SJSA1 (cell line): ENCODE results near the gene SMAD2. TPM values are rescaled to one million over a fixed set of nuclear protein-coding genes. Genes with fewer than 3 reads are reported as not detected.

Source experiments
- DNase-seq, 2 experiments: peaks; one replicate each; pipeline ENCODE4 v3.0.0-alpha.2; 2015 to 2020; ENCODE audit warnings: low spot score in 2 of 2, low read depth in 1 of 2
- H3K27ac ChIP-seq: fragments of 250-450 bp; sonication (Bioruptor Pico); 2 replicates; pipeline ENCODE4 v1.5.1; 2020; ENCODE audit warnings: mild to moderate bottlenecking, moderate library complexity
- H3K27me3 ChIP-seq: fragments of 250-450 bp; sonication (Bioruptor Pico); replicated peaks from 2 replicates; pipeline ENCODE4 v1.5.1; 2020; ENCODE audit warnings: mild to moderate bottlenecking, moderate library complexity
- H3K36me3 ChIP-seq: fragments of 250-450 bp; sonication (Bioruptor Pico); 2 replicates; pipeline ENCODE4 v1.5.1; 2020; ENCODE audit warnings: mild to moderate bottlenecking
- H3K4me1 ChIP-seq: fragments of 250-450 bp; sonication (Bioruptor Pico); replicated peaks from 2 replicates; pipeline ENCODE4 v1.6.1; 2021; ENCODE audit warnings: mild to moderate bottlenecking
- H3K4me3 ChIP-seq: fragments of 250-450 bp; sonication (Bioruptor Pico); 2 replicates; pipeline ENCODE4 v1.5.1; 2020; ENCODE audit warnings: mild to moderate bottlenecking
- H3K9me3 ChIP-seq: fragments of 250-450 bp; sonication (Bioruptor Pico); replicated peaks from 2 replicates; pipeline ENCODE4 v1.5.1; 2020; ENCODE audit warnings: mild to moderate bottlenecking
- total RNA-seq: library from RNA; depleted of rRNA; stranded (reverse); fragments of >200 nt; shearing (Covaris generic); gene quantifications from 2 replicates; pipeline ENCODE4 v1.2.3, GENCODE V29; 2014

SMAD2 gene
- total RNA-seq, 1 experiment from 2014 or later: 127 TPM

DNA sequence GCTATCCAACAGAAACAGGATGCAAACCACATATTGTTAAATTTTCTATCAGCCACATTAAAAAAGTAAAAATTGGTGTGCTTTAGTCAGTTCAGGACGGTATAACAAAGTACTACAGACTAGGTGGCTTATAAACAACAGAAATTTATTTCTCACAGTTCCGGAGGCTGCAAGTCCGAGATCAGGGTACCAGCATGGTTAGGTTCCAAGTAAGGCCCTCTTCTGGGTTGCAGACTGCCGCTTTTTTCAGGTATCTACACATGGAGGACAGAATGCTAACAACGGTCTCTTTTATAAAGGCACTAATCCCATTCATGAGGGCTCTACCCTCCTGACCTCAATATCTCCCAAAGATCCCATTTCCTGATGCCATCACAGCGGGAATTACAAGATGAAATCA is 10.5 kb downstream of the SMAD2 start:
- no peak for DNase-seq
- H3K27ac ChIP-seq: no peak overlapping the region
- H3K36me3 ChIP-seq: no peaks in the 10 kb centered on the region
- H3K27me3 ChIP-seq: no peaks in the 10 kb centered on the region
- H3K4me3 ChIP-seq: no peak overlapping the region
- H3K9me3 ChIP-seq: no peaks in the 10 kb centered on the region
- peaks cover 10% of the 10 kb centered on the region for H3K4me1 ChIP-seq

DNA sequence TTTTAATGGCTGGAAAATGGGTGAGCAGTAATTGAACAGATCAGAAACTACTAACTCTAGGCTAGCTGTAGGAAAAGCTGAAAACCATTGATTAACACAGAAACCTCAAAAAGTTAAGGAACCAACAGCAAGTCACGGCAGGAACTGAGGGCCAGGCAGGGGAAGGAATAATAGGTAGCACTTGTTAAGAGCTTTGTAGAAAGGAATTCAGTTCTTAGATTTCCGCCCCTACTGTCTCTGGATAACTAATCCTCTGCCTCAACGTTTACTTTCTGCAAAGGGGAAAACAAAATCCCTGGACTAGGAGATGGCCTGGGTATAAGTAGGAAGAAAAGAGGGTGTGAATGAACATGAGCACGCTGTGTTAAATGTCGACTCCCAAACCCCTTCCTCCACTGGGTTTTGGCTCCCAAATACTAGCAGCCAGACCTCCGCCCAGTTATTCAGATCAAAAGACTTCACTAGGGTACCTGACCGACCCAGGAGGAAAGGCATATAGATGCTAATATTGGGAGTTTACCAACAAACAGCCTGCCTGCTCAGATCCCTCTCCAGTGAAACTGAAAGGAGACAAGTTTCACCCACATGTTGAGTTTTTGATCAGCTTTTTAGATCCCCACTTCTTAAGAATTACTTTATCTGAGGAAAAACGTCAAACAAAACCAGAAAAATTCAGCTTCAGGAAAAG is 12.4 kb downstream of the SMAD2 start:
- H3K9me3 ChIP-seq: no peaks in the 10 kb centered on the region
- no peak overlapping the region for H3K4me3 ChIP-seq
- no peaks in the 10 kb centered on the region for H3K36me3 ChIP-seq
- no peak for DNase-seq
- H3K27me3 ChIP-seq: no peaks in the 10 kb centered on the region
- H3K4me1 ChIP-seq: peaks cover 10% of the 10 kb centered on the region
- H3K27ac ChIP-seq: no peak overlapping the region

DNA sequence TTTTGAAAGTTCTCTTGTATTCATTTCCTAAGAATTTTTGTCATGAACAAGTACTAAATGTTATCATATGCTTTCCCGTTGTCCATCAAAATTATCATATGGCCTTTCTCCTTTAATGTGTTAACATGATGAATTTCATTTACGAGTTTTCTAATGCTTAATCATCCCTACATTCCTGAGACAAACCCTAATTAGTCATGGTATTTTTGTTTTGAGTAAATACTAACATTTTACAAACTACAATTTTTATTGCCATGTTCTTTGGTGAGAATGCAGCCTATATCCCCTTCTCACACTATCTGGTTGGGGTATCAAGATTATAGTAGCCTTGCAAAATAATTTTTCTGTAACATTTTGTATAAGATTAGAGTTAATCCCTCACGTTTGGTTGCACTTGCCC is 14.5 kb downstream of the SMAD2 start:
- Histone ChIP-seq H3K4me1 (peaks cover 10% of the 10 kb centered on the region), H3K9me3 (no peaks in the 10 kb centered on the region), H3K27ac (no peak overlapping the region), H3K27me3 (no peaks in the 10 kb centered on the region), H3K4me3 (no peak overlapping the region), H3K36me3 (0 out of 2 replicates have a peak, but pooled peaks cover under 1% of the 10 kb centered on the region)
- DNase-seq: no peak

DNA sequence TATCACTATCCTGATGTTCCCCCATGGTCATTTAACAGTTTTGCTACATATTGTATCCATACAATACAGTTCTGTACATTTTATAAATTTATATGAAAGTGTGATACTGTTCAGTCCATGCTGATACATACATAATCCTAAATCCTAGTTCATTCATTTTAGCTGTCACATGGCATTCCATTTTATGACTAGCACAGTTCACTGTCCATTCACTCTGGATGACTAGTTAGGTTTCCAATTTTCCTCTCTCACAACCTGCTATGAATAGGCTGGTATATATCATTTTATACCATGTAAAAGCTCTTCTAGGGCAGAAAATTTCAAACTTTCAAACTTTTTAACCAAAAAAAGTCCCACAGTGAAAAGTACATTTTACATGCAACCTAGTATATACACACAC is 15.2 kb downstream of the SMAD2 start:
- Histone ChIP-seq H3K36me3 (peaks cover 7% of the 10 kb centered on the region), H3K9me3 (no peaks in the 10 kb centered on the region), H3K27me3 (no peaks in the 10 kb centered on the region), H3K27ac (no peak overlapping the region), H3K4me3 (no peak overlapping the region), H3K4me1 (peaks cover 10% of the 10 kb centered on the region)
- no peak for DNase-seq

DNA sequence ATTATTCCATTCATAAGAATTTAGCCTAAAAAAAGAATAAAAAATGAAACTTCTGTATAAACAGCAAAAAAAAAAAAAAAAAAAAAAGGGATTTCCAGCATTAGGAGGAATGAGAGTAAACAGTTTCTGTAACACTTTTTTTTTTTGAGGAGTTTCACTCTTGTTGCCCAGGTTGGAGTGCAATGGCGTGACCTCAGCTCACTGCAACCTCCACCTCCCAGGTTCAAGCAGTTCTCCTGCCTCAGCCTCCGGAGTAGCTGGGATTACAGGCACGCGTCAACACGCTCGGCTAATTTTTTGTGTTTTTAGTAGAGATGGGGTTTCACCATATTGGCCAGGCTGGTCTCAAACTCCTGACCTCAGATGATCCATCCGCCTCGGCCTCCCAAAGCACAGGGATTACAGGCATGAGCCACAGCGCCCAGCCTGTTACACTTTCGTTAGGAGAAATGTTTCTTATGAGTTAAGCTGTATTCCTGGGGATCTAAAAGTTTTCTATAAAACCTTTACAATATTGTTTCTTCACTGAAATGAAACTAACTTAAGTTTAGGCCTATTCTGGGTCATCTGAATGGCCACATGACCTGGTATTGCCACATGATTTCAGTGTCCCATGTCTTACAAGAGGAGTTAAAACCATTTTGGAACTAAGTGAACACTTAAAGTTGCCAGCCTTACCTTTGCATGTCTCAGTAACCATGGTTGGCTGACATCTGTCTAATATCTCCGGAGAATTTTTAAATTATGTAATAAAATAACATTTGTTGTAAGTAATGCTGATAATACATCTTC is 17.5 kb downstream of the SMAD2 start:
- no peak for DNase-seq
- H3K27ac ChIP-seq: no peak overlapping the region
- peaks cover 14% of the 10 kb centered on the region for H3K36me3 ChIP-seq
- no peak overlapping the region for H3K4me3 ChIP-seq
- no peaks in the 10 kb centered on the region for H3K27me3 ChIP-seq
- H3K4me1 ChIP-seq: peaks cover 10% of the 10 kb centered on the region
- H3K9me3 ChIP-seq: no peaks in the 10 kb centered on the region

DNA sequence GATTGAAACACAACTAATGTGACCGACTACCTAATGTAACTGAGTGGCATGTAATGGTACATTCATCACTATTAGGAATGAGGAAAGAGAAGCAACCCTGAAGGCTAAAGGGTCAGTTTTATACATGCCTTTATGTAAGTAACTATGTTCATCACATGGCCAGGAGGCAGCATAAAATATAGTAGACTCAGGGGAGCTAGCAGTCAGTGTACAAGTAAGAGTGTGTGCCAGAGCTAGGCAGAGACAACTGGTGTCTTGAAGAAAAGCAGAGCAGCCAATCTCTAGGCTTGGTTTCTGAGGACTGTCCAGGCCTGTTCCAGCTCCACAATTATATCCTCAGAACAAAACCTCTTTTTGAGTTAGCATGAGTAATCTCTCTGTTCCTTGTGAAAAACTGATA is 18.1 kb downstream of the SMAD2 start:
- no peaks in the 10 kb centered on the region for H3K27me3 ChIP-seq
- H3K36me3 ChIP-seq: peaks cover 19% of the 10 kb centered on the region
- no peak overlapping the region for H3K27ac ChIP-seq
- DNase-seq: no peak
- no peaks in the 10 kb centered on the region for H3K9me3 ChIP-seq
- H3K4me3 ChIP-seq: no peak overlapping the region
- peaks cover 10% of the 10 kb centered on the region for H3K4me1 ChIP-seq

DNA sequence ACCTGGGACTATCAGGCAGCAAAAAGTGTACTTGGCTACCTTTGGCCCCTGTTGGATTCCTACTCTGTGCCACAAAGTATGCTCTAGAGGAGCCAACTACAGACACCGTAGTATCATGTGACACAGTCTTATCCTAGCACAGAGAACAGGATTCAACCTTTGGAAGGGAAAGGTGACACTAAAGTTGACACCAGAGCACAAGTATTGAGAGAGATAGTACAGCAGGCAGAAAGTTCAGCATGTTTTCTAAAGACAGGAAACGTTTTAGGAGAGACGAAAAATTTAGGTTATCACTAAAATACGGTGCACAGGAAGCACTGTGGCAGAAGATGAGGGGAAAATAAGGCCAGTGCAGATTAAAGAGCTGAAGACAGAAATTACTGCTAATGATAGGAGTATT is 18.6 kb downstream of the SMAD2 start:
- Histone ChIP-seq H3K4me3 (no peak overlapping the region), H3K27ac (no peak overlapping the region), H3K36me3 (peaks cover 23% of the 10 kb centered on the region), H3K4me1 (peaks cover 10% of the 10 kb centered on the region), H3K9me3 (no peaks in the 10 kb centered on the region), H3K27me3 (no peaks in the 10 kb centered on the region)
- no peak for DNase-seq

DNA sequence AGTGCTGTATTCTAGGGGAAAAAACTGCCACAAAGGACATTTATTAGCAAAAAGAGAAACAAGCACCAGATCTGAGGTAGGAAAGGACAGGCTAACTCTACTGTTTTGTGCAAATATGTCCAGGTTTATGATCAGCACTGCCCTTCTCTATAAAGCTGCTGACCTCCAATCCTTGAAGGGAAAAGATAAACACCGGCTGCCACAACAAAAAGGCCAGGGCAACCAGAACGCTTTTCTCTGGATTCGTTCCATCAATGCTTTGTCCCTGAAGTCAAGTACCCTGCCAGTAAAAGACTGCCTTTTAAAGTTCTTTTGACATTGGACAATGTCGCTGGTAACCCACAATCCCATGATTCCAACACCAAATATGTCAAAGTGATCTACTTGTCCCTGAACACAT is 21.0 kb downstream of the SMAD2 start:
- no peak for DNase-seq
- H3K4me3 ChIP-seq: no peak overlapping the region
- no peaks in the 10 kb centered on the region; the same call in 1 of the 2 replicates for H3K4me1 ChIP-seq
- H3K36me3 ChIP-seq: peaks cover 31% of the 10 kb centered on the region
- no peak overlapping the region for H3K27ac ChIP-seq
- no peaks in the 10 kb centered on the region for H3K27me3 ChIP-seq
- H3K9me3 ChIP-seq: no peaks in the 10 kb centered on the region

DNA sequence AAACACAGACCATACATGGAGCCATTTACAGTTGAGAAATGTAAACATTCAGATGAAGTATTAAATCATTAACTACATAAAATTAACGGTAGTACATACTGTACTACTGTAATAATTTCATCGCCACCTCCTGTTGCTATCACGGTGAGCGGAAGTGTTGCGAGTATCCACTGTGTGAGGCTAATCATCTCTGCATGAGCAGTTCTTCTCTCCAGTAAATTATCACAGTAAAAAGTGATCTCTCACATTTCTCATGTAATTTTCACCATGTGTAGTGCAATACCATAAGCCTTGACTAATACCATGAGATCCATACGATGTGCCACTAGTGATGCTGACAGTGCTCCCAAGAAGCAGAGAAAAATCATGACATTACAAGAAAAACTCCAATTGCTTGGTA is 21.9 kb downstream of the SMAD2 start:
- Histone ChIP-seq H3K4me3 (no peak overlapping the region), H3K36me3 (peaks cover 31% of the 10 kb centered on the region), H3K27me3 (no peaks in the 10 kb centered on the region), H3K27ac (no peak overlapping the region), H3K9me3 (no peaks in the 10 kb centered on the region), H3K4me1 (no peaks in the 10 kb centered on the region; the same call in 1 of the 2 replicates)
- DNase-seq: no peak

DNA sequence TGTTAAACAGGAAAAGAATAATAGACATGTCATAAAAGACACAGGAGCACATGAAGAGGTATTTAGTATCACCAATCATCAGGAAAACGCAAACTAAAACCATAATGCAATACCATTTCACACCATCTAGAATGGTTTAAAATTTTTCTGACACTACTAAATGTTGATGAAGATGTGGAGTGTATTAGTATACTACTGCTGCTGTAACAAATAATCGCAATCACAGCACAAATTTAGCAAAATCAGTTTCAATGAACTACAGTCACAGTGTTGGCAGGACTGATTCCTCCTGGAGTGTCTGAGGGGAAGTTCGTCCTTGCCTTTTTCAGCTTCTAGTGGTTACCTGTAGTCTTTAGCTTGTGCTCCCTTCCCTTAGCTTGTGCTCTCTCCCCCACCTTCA is 24.1 kb downstream of the SMAD2 start:
- Histone ChIP-seq H3K4me1 (no peaks in the 10 kb centered on the region; the same call in 1 of the 2 replicates), H3K9me3 (no peaks in the 10 kb centered on the region), H3K27ac (no peak overlapping the region), H3K36me3 (peaks cover 31% of the 10 kb centered on the region), H3K27me3 (no peaks in the 10 kb centered on the region), H3K4me3 (no peak overlapping the region)
- DNase-seq: no peak

DNA sequence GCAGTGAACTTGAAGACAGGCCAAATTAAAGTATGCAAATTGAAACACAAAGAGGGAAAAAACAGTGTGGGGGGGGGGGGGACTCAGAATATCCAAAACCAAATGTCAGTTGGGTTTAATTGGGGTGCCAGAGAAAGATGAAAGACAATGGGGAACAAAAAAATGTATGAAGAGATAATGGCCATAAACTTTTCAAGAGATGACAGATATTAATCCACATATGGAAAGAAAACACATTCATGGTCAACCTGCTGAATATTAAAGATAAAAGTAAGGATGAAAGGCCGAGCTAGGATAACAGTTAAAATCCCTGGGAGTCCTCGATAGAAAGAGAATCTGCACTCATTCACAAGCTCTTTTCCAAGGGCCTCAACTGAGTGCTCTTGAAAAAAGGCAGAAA is 26.6 kb downstream of the SMAD2 start:
- H3K27ac ChIP-seq: no peak overlapping the region
- H3K27me3 ChIP-seq: no peaks in the 10 kb centered on the region
- H3K4me3 ChIP-seq: no peak overlapping the region
- no peaks in the 10 kb centered on the region for H3K9me3 ChIP-seq
- no peaks in the 10 kb centered on the region for H3K4me1 ChIP-seq
- peaks cover 17% of the 10 kb centered on the region for H3K36me3 ChIP-seq
- no peak for DNase-seq

DNA sequence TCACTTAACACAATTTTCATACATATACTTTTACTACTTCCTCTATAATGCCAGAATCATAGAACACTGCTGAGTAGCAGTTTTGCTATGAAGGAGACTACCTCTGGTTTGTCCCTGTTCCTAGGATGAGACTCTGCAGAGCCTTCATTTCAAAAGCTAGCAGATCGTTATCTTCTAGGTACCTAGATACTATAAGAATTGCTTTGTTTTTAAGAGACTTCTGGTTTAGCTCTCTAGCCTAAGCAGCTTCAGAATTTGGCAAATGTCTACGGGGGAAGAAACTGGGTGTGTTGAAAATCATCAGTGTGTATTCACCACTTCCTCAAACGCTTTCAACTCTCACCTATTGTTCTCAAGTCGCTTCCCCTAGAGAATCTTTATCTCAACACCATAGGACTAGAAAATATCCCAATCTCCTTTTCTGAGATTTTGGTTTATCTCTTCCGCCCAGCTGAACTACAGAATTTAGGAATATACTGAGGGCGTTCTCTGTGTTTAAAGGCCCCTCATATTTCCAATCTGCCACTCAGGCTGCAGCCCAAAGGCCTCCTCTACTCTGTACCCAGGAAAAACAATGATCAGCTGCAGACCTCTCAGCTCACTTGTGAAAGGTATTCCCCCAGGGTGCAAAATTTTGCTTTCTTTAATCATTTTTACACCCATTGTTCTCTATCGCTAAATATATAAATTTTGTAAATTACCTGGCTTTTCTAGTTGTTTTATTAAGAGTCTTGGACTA is 28.7 kb downstream of the SMAD2 start:
- Histone ChIP-seq H3K4me1 (no peaks in the 10 kb centered on the region), H3K36me3 (peaks cover 7% of the 10 kb centered on the region), H3K27me3 (no peaks in the 10 kb centered on the region), H3K27ac (no peak overlapping the region), H3K4me3 (no peak overlapping the region), H3K9me3 (no peaks in the 10 kb centered on the region)
- DNase-seq: no peak

DNA sequence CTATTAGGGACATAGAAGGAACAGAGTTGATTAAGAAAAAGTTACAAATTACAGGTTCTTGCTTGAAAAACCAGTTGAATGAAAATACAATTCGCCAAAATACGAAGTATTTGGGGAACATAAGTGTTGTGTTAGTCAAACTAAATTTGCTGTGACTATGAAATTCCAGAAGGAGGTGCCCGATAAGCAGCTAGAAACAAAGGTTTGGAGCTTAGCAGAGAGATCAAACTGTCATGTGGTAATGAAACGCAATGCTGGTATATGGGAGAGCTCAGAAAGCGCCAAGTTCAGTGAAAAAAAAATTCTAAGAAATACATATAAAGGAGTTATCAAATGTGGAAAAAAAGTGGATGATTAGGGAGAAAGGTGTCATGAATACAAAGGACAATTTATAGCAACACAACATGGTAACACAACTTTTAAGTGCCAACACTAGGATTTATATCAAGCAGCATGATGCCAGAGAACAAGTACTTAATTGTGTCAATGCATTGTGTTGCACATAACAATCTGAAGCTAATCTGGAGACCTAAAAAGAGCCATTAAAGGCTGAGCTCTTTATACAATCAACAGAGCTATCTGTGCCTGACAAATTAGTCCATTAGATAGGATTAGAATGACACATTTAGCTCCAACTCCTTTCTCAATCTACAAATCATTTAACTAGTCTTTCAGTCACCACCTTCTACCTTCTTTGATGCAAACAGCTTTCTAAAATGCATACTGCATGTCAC is 31.2 kb downstream of the SMAD2 start:
- Histone ChIP-seq H3K36me3 (peaks cover 12% of the 10 kb centered on the region; the same call in 1 of the 2 replicates), H3K4me1 (no peaks in the 10 kb centered on the region), H3K9me3 (no peaks in the 10 kb centered on the region), H3K4me3 (no peak overlapping the region), H3K27me3 (no peaks in the 10 kb centered on the region), H3K27ac (no peak overlapping the region)
- DNase-seq: no peak
